ENCODE measurements around the gene NEFH.
"Not testable (repeated sequence)": the region's sequence is repeated elsewhere in the genome, so short reads cannot be mapped to it uniquely, and the experiment has no call there.

The NEFH gene

GRCh38 chr22:29485448-29485847 lies 5.4 kb downstream of the NEFH start:
- H3K27me3 ChIP-seq (ENCODE audit: control insufficient read depth, insufficient read depth, low read length), result peaks cover 14% of the 10 kb centered on the region
- no peak overlapping the region for H3K4me3 ChIP-seq (ENCODE audit: low read length)
- no peak overlapping the region for H3K27ac ChIP-seq (ENCODE audit: low read depth, low read length)
- H3K9ac ChIP-seq (ENCODE audit: low read length), result no peak overlapping the region
- no peaks in the 10 kb centered on the region for H3K36me3 ChIP-seq (ENCODE audit: control insufficient read depth, insufficient read depth, low read length)
- H3K4me1 ChIP-seq (ENCODE audit: control insufficient read depth, insufficient read depth, low read length), result peaks cover 3% of the 10 kb centered on the region

GRCh38 chr22:29487426-29487986 lies 7.5 kb downstream of the NEFH start:
- Histone ChIP-seq H3K4me1 (ENCODE audit: control insufficient read depth, insufficient read depth, low read length) (no peaks in the 10 kb centered on the region), H3K9ac (ENCODE audit: low read length) (no peak overlapping the region), H3K27me3 (ENCODE audit: control insufficient read depth, insufficient read depth, low read length) (no peaks in the 10 kb centered on the region), H3K4me3 (ENCODE audit: low read length) (no peak overlapping the region), H3K36me3 (ENCODE audit: control insufficient read depth, insufficient read depth, low read length) (no peaks in the 10 kb centered on the region), H3K27ac (ENCODE audit: low read depth, low read length) (no peak overlapping the region)

- H3K27ac ChIP-seq (ENCODE audit: low read depth, low read length); H3K9ac ChIP-seq (ENCODE audit: low read length); H3K4me3 ChIP-seq (ENCODE audit: low read length); H3K27me3 ChIP-seq (ENCODE audit: control insufficient read depth, insufficient read depth, low read length); H3K36me3 ChIP-seq (ENCODE audit: control insufficient read depth, insufficient read depth, low read length); H3K4me1 ChIP-seq (ENCODE audit: control insufficient read depth, insufficient read depth, low read length): not testable (repeated sequence)
Measured at GRCh38 chr22:29489127-29489780, 9.2 kb downstream of the NEFH start.

GRCh38 chr22:29491012-29491411 lies 11.0 kb downstream of the NEFH start:
- H3K36me3 ChIP-seq (ENCODE audit: control insufficient read depth, insufficient read depth, low read length), result no peaks in the 10 kb centered on the region
- no peaks in the 10 kb centered on the region for H3K4me1 ChIP-seq (ENCODE audit: control insufficient read depth, insufficient read depth, low read length)
- no peaks in the 10 kb centered on the region for H3K27me3 ChIP-seq (ENCODE audit: control insufficient read depth, insufficient read depth, low read length)
- no peak overlapping the region for H3K4me3 ChIP-seq (ENCODE audit: low read length)
- H3K27ac ChIP-seq (ENCODE audit: low read depth, low read length), result no peak overlapping the region
- H3K9ac ChIP-seq (ENCODE audit: low read length), result no peak overlapping the region

- Histone ChIP-seq H3K4me3 (ENCODE audit: low read length) (no peak overlapping the region), H3K27ac (ENCODE audit: low read depth, low read length) (no peak overlapping the region), H3K27me3 (ENCODE audit: control insufficient read depth, insufficient read depth, low read length) (no peaks in the 10 kb centered on the region), H3K9ac (ENCODE audit: low read length) (no peak overlapping the region), H3K4me1 (ENCODE audit: control insufficient read depth, insufficient read depth, low read length) (no peaks in the 10 kb centered on the region), H3K36me3 (ENCODE audit: control insufficient read depth, insufficient read depth, low read length) (no peaks in the 10 kb centered on the region)
Measured at GRCh38 chr22:29493636-29494035, 13.6 kb downstream of the NEFH start.

- Histone ChIP-seq H3K4me1 (ENCODE audit: control insufficient read depth, insufficient read depth, low read length) (peaks cover 5% of the 10 kb centered on the region), H3K27ac (ENCODE audit: low read depth, low read length) (no peak overlapping the region), H3K9ac (ENCODE audit: low read length) (no peak overlapping the region), H3K36me3 (ENCODE audit: control insufficient read depth, insufficient read depth, low read length) (no peaks in the 10 kb centered on the region), H3K27me3 (ENCODE audit: control insufficient read depth, insufficient read depth, low read length) (no peaks in the 10 kb centered on the region), H3K4me3 (ENCODE audit: low read length) (no peak overlapping the region)
Measured at GRCh38 chr22:29499852-29500251, 19.8 kb downstream of the NEFH start.

- Histone ChIP-seq H3K36me3 (ENCODE audit: control insufficient read depth, insufficient read depth, low read length) (peaks cover 10% of the 10 kb centered on the region), H3K27ac (ENCODE audit: low read depth, low read length) (no peak overlapping the region), H3K9ac (ENCODE audit: low read length) (no peak overlapping the region), H3K27me3 (ENCODE audit: control insufficient read depth, insufficient read depth, low read length) (no peaks in the 10 kb centered on the region), H3K4me1 (ENCODE audit: control insufficient read depth, insufficient read depth, low read length) (peaks cover 5% of the 10 kb centered on the region), H3K4me3 (ENCODE audit: low read length) (no peak overlapping the region)
Measured at GRCh38 chr22:29503811-29504372, 23.9 kb downstream of the NEFH start.

GRCh38 chr22:29509298-29509697 lies 29.3 kb downstream of the NEFH start:
- H3K4me3 ChIP-seq (ENCODE audit: low read length), result no peak overlapping the region
- no peaks in the 10 kb centered on the region for H3K4me1 ChIP-seq (ENCODE audit: control insufficient read depth, insufficient read depth, low read length)
- no peak overlapping the region for H3K9ac ChIP-seq (ENCODE audit: low read length)
- H3K27ac ChIP-seq (ENCODE audit: low read depth, low read length), result no peak overlapping the region
- no peaks in the 10 kb centered on the region for H3K27me3 ChIP-seq (ENCODE audit: control insufficient read depth, insufficient read depth, low read length)
- H3K36me3 ChIP-seq (ENCODE audit: control insufficient read depth, insufficient read depth, low read length), result peaks cover 40% of the 10 kb centered on the region

- no peak overlapping the region for H3K27ac ChIP-seq (ENCODE audit: low read depth, low read length)
- no peaks in the 10 kb centered on the region for H3K4me1 ChIP-seq (ENCODE audit: control insufficient read depth, insufficient read depth, low read length)
- H3K4me3 ChIP-seq (ENCODE audit: low read length), result no peak overlapping the region
- H3K27me3 ChIP-seq (ENCODE audit: control insufficient read depth, insufficient read depth, low read length), result no peaks in the 10 kb centered on the region
- H3K9ac ChIP-seq (ENCODE audit: low read length), result no peak overlapping the region
- H3K36me3 ChIP-seq (ENCODE audit: control insufficient read depth, insufficient read depth, low read length), result peaks cover 40% of the 10 kb centered on the region
Measured at GRCh38 chr22:29509815-29510214, 29.8 kb downstream of the NEFH start.

- no peaks in the 10 kb centered on the region for H3K4me1 ChIP-seq (ENCODE audit: control insufficient read depth, insufficient read depth, low read length)
- no peak overlapping the region for H3K4me3 ChIP-seq (ENCODE audit: low read length)
- no peak overlapping the region for H3K27ac ChIP-seq (ENCODE audit: low read depth, low read length)
- no peak overlapping the region for H3K9ac ChIP-seq (ENCODE audit: low read length)
- no peaks in the 10 kb centered on the region for H3K27me3 ChIP-seq (ENCODE audit: control insufficient read depth, insufficient read depth, low read length)
- peaks cover 40% of the 10 kb centered on the region for H3K36me3 ChIP-seq (ENCODE audit: control insufficient read depth, insufficient read depth, low read length)
Measured at GRCh38 chr22:29510542-29510941, 30.5 kb downstream of the NEFH start.

GRCh38 chr22:29511126-29511862 lies 31.3 kb downstream of the NEFH start:
- Histone ChIP-seq H3K4me3 (ENCODE audit: low read length) (no peak overlapping the region), H3K9ac (ENCODE audit: low read length) (no peak overlapping the region), H3K27me3 (ENCODE audit: control insufficient read depth, insufficient read depth, low read length) (no peaks in the 10 kb centered on the region), H3K27ac (ENCODE audit: low read depth, low read length) (no peak overlapping the region), H3K36me3 (ENCODE audit: control insufficient read depth, insufficient read depth, low read length) (peaks cover 42% of the 10 kb centered on the region), H3K4me1 (ENCODE audit: control insufficient read depth, insufficient read depth, low read length) (no peaks in the 10 kb centered on the region)

GRCh38 chr22:29512031-29512430 lies 32.0 kb downstream of the NEFH start:
- H3K27ac ChIP-seq (ENCODE audit: low read depth, low read length), result no peak overlapping the region
- no peaks in the 10 kb centered on the region for H3K27me3 ChIP-seq (ENCODE audit: control insufficient read depth, insufficient read depth, low read length)
- no peak overlapping the region for H3K4me3 ChIP-seq (ENCODE audit: low read length)
- peaks cover 49% of the 10 kb centered on the region for H3K36me3 ChIP-seq (ENCODE audit: control insufficient read depth, insufficient read depth, low read length)
- no peaks in the 10 kb centered on the region for H3K4me1 ChIP-seq (ENCODE audit: control insufficient read depth, insufficient read depth, low read length)
- no peak overlapping the region for H3K9ac ChIP-seq (ENCODE audit: low read length)
